A549 treated with Mapracorat at 1 μM for 4 hours (cell line): ENCODE results near the gene RBBP6. TPM values are rescaled to one million over a fixed set of nuclear protein-coding genes. Genes with fewer than 3 reads are reported as not detected.

Source experiments
- total RNA-seq: library from RNA; stranded (reverse); fragments of 200-300 nt; extraction: Qiagen RNA extraction; gene quantifications from 5 replicates; pipeline ENCODE4 v1.2.3, GENCODE V29; 2022

Gene RBBP6
- total RNA-seq = 22.5 to 24.8 TPM (median 23.5 TPM) in 5 replicates

GRCh38 chr16:24539295-24539849 lies at the start of gene RBBP6:
Gene RBBP6, plus strand, starts transcription at chr16:24539566. Its CDS starts 1,061 bp downstream, at chr16:24540627.

Other genes starting within 250 kb of the RBBP6 start
- gene TNRC6A, start 190.1 kb downstream of the RBBP6 start, total RNA-seq = 27.9 to 33.4 TPM (median 30.3 TPM) in 5 replicates